T-helper 22 cell (primary cell): ENCODE results near the gene CDPF1.

Experiments used
- DNase-seq: peaks from one replicate; pipeline ENCODE4 v3.0.0-alpha.2; 2020; ENCODE audit warnings: low read depth

The CDPF1 gene

GRCh38 chr22:46256358-46256958 is 6.4 kb upstream of the CDPF1 start:
- no peak for DNase-seq

DNA sequence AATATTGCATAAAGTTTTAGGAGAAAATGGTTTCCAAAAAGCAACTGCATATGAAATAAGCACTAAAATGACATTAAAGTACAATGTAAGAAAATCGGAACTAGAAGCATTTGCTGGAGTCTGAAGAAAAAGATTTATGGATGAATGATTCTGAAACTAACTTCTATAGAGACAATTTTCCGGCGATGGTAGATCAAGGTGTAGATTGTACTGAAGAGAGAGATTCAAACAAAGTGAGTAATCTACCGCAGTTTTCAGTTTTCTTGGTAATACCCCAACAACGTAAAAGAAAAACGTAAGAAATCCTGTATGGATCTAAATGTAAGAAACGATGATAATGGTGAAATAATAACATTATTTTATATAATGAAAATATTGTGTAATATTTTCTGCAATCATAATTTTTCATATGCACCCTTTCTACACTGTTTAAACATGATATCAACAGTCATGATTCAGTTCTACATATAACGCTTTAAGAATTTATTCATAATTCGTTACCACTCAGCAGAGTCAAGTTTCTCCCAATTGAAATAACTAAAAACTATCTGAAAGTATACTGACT is 1.8 kb upstream of the CDPF1 start:
- DNase-seq, result no peak

GRCh38 chr22:46251266-46251665 is 1.2 kb upstream of the CDPF1 start:
- no peak for DNase-seq

- DNase-seq, result no peak
Measured at GRCh38 chr22:46250783-46251125, 661 bp upstream of the CDPF1 start.

- no peak for DNase-seq
Measured at GRCh38 chr22:46247443-46247975, 2.6 kb downstream of the CDPF1 start.

DNA sequence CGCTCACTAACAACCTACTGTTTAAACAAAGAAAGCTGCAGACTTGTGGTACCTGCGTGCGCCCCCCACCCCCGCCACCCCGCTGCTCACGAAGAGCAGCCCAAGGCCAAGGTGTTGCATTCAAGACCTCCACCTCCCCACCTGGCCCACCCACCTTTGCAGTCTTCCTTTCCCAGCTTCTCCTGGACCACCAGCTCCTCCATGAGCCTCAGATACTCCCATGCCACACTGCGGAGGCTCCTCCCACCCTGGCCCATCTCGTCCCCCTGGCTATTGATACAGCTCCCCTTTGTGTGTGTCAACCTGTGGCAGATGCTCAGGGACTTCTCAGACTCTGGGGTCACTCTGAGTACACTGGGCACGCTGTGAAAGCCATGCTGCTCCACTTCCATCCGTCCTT is 3.9 kb downstream of the CDPF1 start:
- no peak for DNase-seq

GRCh38 chr22:46245511-46245910 is 4.6 kb downstream of the CDPF1 start:
- DNase-seq, result no peak

GRCh38 chr22:46244771-46245170 is 5.3 kb downstream of the CDPF1 start:
- no peak for DNase-seq

GRCh38 chr22:46242076-46242475 is 8.0 kb downstream of the CDPF1 start:
- DNase-seq, result no peak

DNA sequence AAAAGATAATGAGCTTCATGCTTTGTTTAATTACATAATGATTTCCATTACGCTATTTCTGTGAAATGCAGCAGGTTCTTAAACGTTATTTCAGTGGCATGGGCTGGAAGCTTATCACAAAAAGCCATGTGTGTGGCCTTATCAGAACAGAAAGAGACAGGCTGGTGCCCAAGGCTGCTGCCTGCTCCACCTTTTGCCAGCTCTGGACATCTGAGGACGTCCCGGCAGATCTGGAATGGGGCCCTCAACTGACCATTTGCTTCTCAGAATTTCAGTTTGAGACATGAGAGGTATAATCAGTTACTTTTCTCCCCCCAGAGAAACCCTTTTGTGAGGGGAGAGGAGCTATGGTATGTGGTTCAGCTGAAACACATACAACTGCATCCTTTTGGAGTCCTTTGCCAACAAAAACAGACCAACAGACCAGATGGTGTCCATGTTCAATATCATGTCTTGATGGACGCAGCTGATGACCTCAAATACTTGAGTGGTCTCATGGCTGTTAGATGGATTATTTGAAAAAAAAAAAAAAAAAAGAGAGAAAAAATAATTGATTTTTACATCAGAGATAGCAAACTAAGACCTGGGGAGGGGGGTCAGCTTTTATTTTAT is 8.6 kb downstream of the CDPF1 start:
- no peak for DNase-seq

GRCh38 chr22:46240907-46241306 is 9.2 kb downstream of the CDPF1 start:
- no peak for DNase-seq

DNA sequence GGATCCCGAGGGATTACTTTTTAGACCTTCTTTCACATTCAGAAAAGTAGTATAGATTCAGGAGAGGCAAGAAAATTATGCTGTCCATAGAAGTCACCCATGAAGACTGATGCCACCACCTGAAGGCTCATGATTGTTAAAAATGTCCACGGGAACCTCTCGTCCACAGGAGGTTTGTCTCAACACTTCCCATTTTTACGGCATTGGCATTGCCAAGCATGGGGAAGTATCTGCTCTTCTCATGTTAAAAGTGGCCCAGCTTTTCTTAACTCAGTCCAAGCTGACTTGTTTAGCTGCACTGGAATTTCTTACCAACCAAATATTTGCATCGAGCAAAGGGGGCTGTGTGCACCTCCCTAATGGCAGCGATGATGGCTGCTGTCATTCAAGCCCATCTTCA is 9.6 kb downstream of the CDPF1 start:
- no peak for DNase-seq

DNA sequence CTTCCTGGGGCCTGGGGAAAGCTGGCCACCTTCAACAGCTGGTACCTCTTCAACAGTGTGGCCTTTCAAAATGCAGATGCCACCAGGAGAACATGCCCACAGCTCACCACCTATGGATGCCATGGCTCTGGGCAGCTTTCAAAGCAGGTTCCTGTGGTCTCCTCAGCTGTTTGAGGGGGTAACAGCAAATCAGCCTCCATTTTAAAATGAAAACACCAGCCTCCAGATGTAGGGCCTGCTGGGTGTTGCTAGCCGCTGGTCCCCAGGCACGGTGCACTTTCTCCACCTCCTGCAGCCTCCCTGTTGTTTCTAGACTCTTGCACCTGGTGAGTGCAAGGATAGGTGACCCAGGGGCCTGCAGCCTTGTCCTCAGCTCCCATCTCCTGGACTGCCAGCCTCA is 10.0 kb downstream of the CDPF1 start:
- no peak for DNase-seq

DNA sequence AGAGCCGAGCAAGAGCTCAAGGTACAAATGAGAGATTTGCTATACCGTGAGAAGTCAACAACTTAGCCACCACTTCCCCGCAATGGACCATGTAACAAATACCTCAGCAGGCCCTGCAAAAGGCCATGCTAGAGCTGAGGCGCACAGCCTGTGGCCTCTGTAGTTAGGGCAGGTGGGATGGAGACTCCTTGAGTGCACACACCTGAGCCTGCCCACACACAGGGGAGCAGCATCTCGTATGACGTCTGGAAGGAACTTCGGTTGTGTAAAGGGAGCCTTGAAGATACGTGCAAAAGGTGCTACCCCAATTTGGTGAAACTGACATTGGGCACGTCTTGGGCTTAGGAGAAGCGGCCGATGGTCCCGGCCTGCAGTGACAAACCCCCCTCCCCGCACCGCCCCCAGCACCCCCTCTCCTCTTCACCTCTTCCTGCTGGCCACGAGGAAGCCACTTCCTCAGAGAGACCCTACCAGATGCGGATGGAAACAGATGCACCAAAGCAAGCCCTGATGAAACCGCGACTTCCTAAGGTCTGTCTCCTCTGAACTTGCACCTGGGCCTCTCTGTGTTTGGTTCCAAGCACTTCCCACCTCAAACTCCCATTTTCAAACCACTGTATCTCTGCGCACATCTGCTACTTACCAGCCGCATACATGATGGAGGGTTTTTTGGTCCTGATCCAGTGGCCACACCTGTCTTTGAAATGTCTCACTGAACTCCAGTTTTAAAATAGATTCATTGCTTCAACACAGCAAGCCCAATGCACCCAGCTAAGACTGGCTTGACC is 10.6 kb downstream of the CDPF1 start:
- DNase-seq, result no peak

DNA sequence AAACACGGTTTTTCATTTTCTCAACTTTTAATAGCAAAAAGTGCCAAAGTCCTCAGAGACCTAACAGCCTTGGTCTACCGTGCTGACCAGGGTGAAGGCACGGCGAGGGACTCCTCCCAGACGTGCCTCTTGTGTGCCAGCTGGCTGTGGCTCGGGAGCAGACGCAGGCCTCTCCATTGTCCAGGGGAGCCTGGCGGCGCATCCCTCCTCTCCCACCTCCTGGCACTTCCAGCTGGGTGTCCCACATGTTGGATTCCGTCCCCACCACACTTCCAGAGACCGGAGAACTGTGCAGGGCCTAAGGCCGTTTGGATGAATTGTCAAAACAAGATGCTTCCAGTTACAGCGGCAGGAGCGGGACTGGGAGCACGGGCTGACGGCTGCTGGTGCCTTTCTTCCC is 11.6 kb downstream of the CDPF1 start:
- DNase-seq, result no peak

DNA sequence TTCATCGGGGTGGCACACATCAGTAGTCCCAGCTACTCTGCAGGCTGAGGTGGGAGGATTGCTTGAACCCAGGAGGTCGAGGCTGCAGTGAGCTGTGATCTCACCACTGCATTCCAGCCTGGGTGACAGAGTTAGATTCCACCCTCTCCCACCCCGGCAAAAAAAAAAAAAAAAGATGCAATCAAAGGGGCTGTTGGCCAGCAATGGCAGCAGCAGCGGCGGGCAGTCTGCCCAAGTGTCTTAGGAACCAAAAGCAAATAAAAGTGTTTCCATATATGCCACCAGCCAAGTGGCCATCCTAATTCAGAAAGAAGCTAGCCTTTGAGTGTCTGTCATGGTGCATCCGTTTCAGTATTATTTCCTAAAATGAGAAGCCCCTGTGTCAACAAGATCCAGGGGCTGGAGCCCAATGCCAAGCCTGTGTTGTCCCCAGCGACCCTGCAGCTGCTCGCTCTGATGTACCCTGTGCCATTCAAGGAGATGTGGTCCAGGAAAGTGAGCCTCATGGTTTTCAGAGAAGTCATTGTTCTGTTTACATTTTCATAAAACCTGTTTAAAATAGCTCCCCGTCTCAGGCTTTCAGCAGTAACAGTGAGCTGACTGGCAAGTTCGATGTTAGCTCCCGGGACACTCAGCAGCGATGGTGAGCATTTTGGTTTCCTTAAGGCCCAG is 12.5 kb downstream of the CDPF1 start:
- no peak for DNase-seq

DNA sequence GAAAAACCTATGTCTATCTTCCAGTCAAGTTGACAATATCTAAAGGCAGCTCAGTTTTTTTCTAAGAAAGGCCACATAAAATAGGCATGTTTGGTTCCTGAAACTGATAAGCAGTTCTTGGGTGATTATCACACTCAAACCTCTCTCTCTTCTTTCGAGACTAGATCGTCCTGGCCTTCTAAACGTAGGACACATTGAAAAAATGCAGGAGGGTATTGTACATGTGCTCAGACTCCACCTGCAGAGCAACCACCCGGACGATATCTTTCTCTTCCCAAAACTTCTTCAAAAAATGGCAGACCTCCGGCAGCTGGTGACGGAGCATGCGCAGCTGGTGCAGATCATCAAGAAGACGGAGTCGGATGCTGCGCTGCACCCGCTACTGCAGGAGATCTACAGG is 15.1 kb downstream of the CDPF1 start:
- no peak for DNase-seq

DNA sequence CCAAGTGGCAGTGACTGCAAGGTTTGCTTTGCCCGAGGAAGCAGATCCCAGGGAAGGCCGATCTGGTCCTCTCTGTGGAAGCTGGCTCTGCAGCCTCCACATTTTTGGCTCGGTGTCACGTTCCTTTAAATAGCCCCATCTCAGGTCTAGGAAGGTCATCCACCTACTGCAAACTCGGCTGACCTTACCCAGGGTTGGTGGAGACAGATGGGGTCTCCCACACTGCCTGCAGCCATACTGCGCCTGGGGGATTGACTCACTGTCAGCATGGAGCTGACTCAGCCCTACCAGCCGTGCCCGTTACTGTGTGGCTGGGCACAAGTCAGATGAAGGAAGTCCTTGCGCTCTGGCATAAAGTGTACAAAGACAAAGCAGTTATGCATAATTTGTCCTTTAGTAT is 16.9 kb downstream of the CDPF1 start:
- no peak for DNase-seq

DNA sequence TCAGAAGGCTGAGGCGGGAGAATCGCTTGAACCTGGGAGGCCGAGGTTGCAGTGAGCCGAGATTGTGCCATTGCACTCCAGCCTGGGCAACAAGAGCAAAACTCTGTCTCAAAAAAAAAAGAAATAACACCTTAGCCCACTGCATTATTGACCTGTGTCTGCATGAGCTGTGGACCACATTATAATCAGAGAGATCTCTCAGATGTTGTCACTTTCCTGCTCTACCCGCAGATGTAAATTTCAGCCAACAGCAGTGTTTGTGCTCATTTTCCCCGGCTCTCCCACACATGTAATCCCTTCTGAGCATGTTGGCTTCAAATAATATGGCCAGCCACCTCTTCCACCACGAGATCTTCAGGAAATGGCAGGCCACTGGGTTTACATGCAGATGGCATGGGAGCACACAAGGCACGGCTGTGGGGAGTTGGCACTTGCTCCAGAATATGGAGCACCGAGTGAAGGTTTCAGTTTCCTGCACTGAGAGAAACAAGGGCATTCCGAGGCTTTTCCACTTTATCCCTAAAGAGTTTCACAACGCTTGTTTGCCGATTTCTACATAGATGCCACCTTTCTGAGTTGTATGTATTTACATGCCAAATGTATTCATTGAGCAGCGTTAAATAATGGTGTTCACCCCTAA is 19.7 kb downstream of the CDPF1 start:
- no peak for DNase-seq

GRCh38 chr22:46229701-46230100 is 20.4 kb downstream of the CDPF1 start:
- DNase-seq, result no peak

DNA sequence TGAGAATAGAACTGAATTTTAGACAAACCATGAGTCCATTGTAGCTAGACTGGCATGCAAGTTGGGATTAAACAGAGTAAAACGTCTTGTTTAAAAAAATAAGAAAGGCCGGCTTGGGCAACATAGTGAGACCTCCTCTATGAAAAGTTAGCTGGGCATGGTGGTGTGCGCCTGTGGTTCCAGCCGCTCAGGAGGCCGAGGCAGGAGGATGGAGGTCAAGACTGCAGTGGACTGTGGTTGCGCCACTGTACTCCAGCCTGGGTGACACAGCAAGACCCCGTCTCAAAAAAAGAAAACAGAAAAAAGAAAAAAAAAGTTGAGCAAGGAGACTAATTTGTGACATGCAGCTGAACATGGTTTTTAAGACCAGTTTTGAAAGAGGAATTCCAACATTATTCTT is 23.5 kb downstream of the CDPF1 start:
- no peak for DNase-seq

- DNase-seq, result no peak
Measured at GRCh38 chr22:46225631-46226030, 24.5 kb downstream of the CDPF1 start.
